GM12801 (cell line): ENCODE data around the gene ST14.

Source experiments
- CTCF ChIP-seq: IDR thresholded peaks from one replicate; pipeline ENCODE4 v1.5.1; 2011; ENCODE audit warnings: control low read depth; ENCODE audit not compliant: insufficient read length; ENCODE audit errors: extremely low read depth

The ST14 gene

GRCh38 chr11:130137999-130138398 lies 21.6 kb upstream of the ST14 start:
- TF ChIP-seq CTCF: no peak

- no peak for TF ChIP-seq CTCF
Observed at GRCh38 chr11:130139401-130139800, 20.2 kb upstream of the ST14 start.

GRCh38 chr11:130141561-130142341 lies 17.8 kb upstream of the ST14 start:
- TF ChIP-seq CTCF: no peak

GRCh38 chr11:130144141-130144540 lies 15.4 kb upstream of the ST14 start:
- TF ChIP-seq CTCF: no peak

- no peak for TF ChIP-seq CTCF
Observed at GRCh38 chr11:130144861-130145281, 14.7 kb upstream of the ST14 start.

GRCh38 chr11:130145311-130145812 lies 14.2 kb upstream of the ST14 start:
- no peak for TF ChIP-seq CTCF

GRCh38 chr11:130145975-130146776 lies 13.4 kb upstream of the ST14 start:
- no peak for TF ChIP-seq CTCF
